Astrocyte of the cerebellum (primary cell): ENCODE results near the gene SCAF11.

Source experiments
- DNase-seq: peaks from one replicate; pipeline ENCODE4 v3.0.0-alpha.2; 2011; ENCODE audit warnings: low read depth
- H3K4me3 ChIP-seq: 2 replicates; pipeline ENCODE4 v1.5.1; 2011; ENCODE audit warnings: mild to moderate bottlenecking, low read depth, low read length, moderate library complexity
- CTCF ChIP-seq: IDR thresholded peaks from 2 replicates; pipeline ENCODE4 v1.5.1; 2012; ENCODE audit warnings: low read length, low read depth, moderate library complexity, mild to moderate bottlenecking; ENCODE audit errors: missing control alignments
- in situ Hi-C: cut with HindIII; loops from 2 replicates; pipeline ENCODE4 v1.10.0; 2017; ENCODE audit warnings: low sequenced_read_pairs

SCAF11 gene

GRCh38 chr12:45872446-45872845 lies 117.9 kb downstream of the SCAF11 start:
- no peak overlapping the region for H3K4me3 ChIP-seq
- in situ Hi-C loops = no loop called here
- TF ChIP-seq CTCF = no peak
- DNase-seq = no peak
